Panc1 (cell line): ENCODE data around the gene DCST1.

Experiments used
- CTCF ChIP-seq: fragments of 450-650 bp; IDR thresholded peaks from 2 replicates; pipeline ENCODE4 v1.5.1; 2017; ENCODE audit warnings: mild to moderate bottlenecking
- POLR2AphosphoS5 ChIP-seq: IDR thresholded peaks from 2 replicates; pipeline ENCODE4 v1.6.1; 2012; ENCODE audit warnings: mild to moderate bottlenecking, low read depth, low read length, moderate library complexity
- REST ChIP-seq, 2 experiments: IDR thresholded peaks; 2 replicates each; pipeline ENCODE4 v1.6.1; 2011 to 2012; ENCODE audit warnings: low read depth in 2 of 2, control low read depth in 1 of 2, low read length in 1 of 2, mild to moderate bottlenecking in 1 of 2, moderate library complexity in 1 of 2; ENCODE audit not compliant: insufficient read depth in 1 of 2
- SIN3A ChIP-seq: IDR thresholded peaks from 2 replicates; pipeline ENCODE4 v1.6.1; 2012; ENCODE audit warnings: low read depth, mild to moderate bottlenecking, low read length, moderate library complexity, borderline replicate concordance; ENCODE audit not compliant: insufficient read depth
- TCF7L2 ChIP-seq: IDR thresholded peaks from 2 replicates; pipeline ENCODE4 v1.6.1; 2011; ENCODE audit warnings: mild to moderate bottlenecking, low read depth, low read length, inconsistent platforms

GRCh38 chr1:155009742-155010141 is 23.9 kb upstream of the DCST1 start:
- TF ChIP-seq CTCF (no peak), REST (IDR thresholded peaks at IDR 0.05; ENCODE audit: insufficient read depth in 1 of 2, low read depth in 2 of 2, low read length in 1 of 2) (no peak), SIN3A (no peak), POLR2AphosphoS5 (no peak), TCF7L2 (no peak)
